Aortic smooth muscle cell (primary cell): ENCODE results near the gene SCART1. TPM values are rescaled to one million over a fixed set of nuclear protein-coding genes. Genes with fewer than 3 reads are reported as not detected.

ENCODE experiments used
- total RNA-seq: library from RNA; depleted of rRNA; stranded (reverse); fragments of >200 nt; gene quantifications from 2 replicates; pipeline ENCODE4 v1.2.3, GENCODE V29; 2014

The SCART1 gene
- 3.3 TPM in 2 replicates for total RNA-seq

GRCh38 chr10:133453516-133454203 lies at the start of gene SCART1:
SCART1 (plus strand) TSS chr10:133453945; CDS start chr10:133453998, 53 bp downstream.

GRCh38 chr10:133424601-133425000 lies 29.1 kb upstream of the SCART1 start, which contains the start of gene SPRN:
SPRN (minus strand) TSS chr10:133424625; CDS start chr10:133423681, 944 bp downstream.

Other genes with a start within 250 kb of the SCART1 start
- gene UTF1, start 223.7 kb upstream of the SCART1 start, total RNA-seq = not detected in 2 replicates
- gene VENTX, start 216.1 kb upstream of the SCART1 start, total RNA-seq = not detected in 2 replicates
- 0.87 and 1.3 TPM in 2 replicates for gene ADAM8, start 177.1 kb upstream of the SCART1 start, total RNA-seq
- 66.4 and 71.7 TPM in 2 replicates for gene TUBGCP2, start 145.1 kb upstream of the SCART1 start, total RNA-seq
- 18.4 and 21.8 TPM in 2 replicates for gene ZNF511, start 145.0 kb upstream of the SCART1 start, total RNA-seq
- not detected in 2 replicates for gene CALY, start 117.0 kb upstream of the SCART1 start, total RNA-seq
- gene PRAP1, start 106.6 kb upstream of the SCART1 start, total RNA-seq = not detected in 2 replicates
- 6.1 and 9.5 TPM in 2 replicates for gene FUOM, start 95.9 kb upstream of the SCART1 start, total RNA-seq
- 60.6 and 65.6 TPM in 2 replicates for gene ECHS1, start 80.6 kb upstream of the SCART1 start, total RNA-seq
- 4.2 and 5.4 TPM in 2 replicates for gene PAOX, start 74.7 kb upstream of the SCART1 start, total RNA-seq
- gene MTG1, start 59.8 kb upstream of the SCART1 start, total RNA-seq = 19.3 and 23.1 TPM in 2 replicates
- 0.12 and 0.13 TPM in 2 replicates for gene SPRN, start 29.3 kb upstream of the SCART1 start, total RNA-seq
- gene CYP2E1, start 73.4 kb downstream of the SCART1 start, total RNA-seq = 0.40 and 0.56 TPM in 2 replicates
- 0.19 TPM in 1 of 2 replicates, not detected in the other for gene SYCE1, start 111.6 kb downstream of the SCART1 start, total RNA-seq
- not detected in 2 replicates for gene FRG2B, start 172.8 kb downstream of the SCART1 start, total RNA-seq